ENCODE measurements around the gene NT5M. TPM values are rescaled to one million over a fixed set of nuclear protein-coding genes. Genes with fewer than 3 reads are reported as not detected.

The NT5M gene
- total RNA-seq, 4 donors from 2014 or later, result 1.3 to 3.5 (median 2.3) TPM

DNA sequence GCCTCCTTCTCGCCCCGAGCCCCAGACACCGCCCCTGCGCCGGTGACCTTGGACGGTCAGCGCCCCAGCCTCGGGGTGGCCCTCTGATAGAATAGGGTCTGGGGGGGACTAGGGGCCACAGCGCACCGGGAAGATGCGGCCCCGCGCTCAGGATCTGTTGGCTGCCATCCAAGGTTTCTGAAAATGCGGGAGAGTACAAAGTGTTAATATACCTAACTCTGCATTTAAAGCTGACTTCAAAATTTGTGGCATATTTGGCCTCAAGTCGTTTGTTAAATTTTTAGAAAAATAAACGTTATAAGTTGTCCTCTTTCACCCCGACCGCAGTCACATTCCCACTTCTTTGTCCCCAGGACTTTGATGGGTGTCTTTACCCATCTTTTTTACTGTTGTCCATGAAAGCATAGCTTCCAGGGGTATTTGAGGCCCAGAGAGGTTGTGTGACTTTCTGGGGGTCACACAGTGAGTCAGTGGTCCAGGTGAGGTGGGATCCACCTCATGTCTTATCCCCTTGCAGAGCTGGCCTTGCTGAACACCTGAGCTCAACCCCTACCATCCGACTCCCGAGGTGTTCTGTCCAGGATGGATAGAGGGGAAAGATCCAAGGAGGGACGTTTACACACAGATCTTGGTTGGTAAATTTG lies 796 bp downstream of the NT5M start:
- DNase-seq (ENCODE audit: low spot score) (no peak), ATAC-seq (ENCODE audit: low FRiP score) (no peak)
- TF ChIP-seq, protein P1, sequence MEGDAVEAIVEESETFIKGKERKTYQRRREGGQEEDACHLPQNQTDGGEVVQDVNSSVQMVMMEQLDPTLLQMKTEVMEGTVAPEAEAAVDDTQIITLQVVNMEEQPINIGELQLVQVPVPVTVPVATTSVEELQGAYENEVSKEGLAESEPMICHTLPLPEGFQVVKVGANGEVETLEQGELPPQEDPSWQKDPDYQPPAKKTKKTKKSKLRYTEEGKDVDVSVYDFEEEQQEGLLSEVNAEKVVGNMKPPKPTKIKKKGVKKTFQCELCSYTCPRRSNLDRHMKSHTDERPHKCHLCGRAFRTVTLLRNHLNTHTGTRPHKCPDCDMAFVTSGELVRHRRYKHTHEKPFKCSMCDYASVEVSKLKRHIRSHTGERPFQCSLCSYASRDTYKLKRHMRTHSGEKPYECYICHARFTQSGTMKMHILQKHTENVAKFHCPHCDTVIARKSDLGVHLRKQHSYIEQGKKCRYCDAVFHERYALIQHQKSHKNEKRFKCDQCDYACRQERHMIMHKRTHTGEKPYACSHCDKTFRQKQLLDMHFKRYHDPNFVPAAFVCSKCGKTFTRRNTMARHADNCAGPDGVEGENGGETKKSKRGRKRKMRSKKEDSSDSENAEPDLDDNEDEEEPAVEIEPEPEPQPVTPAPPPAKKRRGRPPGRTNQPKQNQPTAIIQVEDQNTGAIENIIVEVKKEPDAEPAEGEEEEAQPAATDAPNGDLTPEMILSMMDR (IDR thresholded peaks at IDR 0.05), result no peak

DNA sequence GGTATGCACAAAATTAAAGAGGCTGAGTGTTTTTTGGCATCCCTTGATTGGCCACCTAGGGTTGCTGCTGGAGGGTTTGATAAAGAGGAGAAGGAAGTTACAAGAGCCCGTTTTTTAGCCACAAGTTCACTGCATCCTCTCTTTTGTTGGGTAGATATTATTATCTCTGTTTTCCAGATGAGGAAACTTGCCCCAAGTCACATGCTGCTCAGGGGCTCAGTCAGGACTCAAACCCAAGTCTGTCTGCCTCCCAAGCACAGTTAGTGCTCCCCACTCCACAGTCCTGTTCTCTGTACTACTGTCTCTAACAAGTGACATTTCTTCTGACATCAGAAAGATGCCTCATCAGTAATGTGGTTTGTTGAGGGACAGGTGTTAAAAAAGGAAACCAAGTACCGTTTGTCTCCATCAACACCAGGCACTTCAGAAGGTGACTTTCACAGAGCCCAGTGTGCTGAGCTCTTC lies 1.4 kb downstream of the NT5M start:
- TF ChIP-seq, protein P1 (IDR thresholded peaks at IDR 0.05), result no peak
- ATAC-seq (ENCODE audit: low FRiP score), result no peak
- DNase-seq (ENCODE audit: low spot score), result no peak

DNA sequence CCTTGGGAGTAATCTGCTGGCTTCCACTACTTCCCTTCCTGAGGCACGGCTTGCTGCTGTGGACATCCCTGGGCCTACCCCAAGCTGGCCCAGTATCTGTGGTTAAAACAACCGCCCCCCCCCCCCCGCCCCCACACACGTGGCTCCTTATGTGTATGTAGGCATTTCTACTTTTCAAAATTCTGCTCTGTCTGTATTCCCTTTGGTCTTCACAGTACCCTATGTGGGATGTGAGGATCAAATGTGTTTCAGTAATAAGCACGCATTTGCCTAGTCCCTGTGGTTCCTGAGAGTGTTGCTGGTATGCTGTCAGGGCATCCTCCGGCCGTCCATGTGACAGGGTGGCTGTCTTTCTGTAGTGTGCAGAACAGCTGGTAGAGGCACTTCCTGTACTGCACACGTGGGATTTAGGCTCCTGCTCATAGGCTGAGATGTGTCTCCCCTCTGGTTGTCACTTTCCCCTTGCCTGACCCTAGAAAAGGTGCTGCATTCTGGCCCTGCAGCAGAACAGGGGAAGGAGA lies 2.2 kb downstream of the NT5M start:
- TF ChIP-seq, protein P1 (IDR thresholded peaks at IDR 0.05), result no peak
- ATAC-seq (ENCODE audit: low FRiP score), result no peak
- no peak for DNase-seq (ENCODE audit: low spot score)

DNA sequence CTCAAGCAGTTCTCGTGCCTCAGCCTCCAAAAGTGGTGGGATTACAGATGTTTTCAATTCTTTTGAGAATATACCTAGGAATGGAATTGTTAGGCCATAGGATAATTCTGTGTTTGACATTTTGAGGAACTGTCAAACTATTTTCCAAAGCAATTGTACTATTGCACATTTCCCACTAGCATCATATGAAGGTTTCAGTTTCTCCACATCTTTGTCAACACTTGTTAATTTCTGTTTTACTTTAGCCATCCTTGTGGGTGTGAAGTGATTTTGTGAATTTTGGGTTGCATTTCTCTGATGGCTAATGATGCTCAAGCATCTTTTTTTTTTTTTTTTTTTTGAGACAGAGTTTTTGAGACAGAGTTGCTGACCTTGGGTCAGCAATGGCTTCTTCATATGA lies 6.2 kb downstream of the NT5M start:
- ATAC-seq (ENCODE audit: low FRiP score) (no peak), DNase-seq (ENCODE audit: low spot score) (no peak)
- TF ChIP-seq, protein P1 (IDR thresholded peaks at IDR 0.05), result no peak

DNA sequence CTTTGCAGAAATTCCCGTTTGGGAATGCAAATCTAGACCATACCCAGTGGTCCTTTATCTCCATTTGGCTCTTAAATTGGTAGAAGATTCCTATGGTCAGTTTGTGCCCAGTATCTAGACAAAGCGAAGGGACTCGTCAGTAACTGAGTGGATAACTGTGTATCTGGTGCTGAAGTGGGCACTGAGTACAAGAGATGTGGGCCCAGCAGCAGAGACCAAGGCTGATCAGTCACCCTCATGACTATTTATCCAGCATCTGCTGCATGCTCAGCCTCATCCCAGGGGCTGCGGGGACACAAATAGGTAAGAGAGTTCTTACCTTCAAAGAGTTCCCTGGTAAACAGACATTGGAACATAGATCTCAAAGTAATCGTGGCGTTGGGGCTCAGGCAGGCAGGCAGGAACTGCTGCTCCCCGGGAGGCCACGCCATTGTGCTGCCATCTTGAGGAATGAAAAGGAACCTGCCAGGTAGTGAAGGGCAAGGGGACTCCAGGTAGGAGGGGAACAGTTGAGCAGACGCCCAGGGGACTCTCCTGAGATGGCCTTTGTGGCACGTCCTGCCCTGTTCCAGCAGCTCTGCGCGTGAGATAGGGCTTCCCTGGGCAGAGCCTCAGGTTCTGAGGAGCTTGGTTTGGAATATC lies 10.3 kb downstream of the NT5M start:
- DNase-seq (ENCODE audit: low spot score) (no peak), ATAC-seq (ENCODE audit: low FRiP score) (no peak)
- TF ChIP-seq, protein P1 (IDR thresholded peaks at IDR 0.05), result no peak

DNA sequence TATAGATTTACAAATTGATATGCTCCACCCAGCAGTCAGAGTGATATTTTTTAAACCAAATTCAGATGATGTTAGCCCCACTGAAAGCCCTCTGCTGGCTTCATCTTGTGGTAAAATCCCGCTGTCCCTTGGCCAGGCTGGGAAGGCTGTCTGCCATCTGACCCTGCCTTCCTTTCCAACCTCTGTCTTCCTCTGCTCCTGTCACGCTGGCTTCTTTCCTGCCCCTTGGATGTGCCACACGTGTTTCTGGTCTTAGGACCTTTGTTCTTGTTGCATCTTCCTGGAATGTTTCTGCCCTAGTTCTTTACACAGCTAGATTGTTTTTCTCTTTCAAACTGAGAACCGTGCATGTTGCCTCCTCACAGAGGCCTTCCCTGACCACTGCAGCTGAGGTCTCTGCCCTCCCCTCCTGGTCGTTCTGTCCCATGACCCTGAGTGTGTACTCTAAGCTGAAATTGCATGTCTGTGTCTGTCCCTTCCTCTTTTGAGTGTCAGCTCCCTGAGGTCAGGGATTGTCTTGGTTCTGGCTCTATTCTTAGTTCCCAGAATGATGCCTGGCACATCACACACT lies 11.4 kb downstream of the NT5M start:
- TF ChIP-seq, protein P1 (IDR thresholded peaks at IDR 0.05), result no peak
- DNase-seq (ENCODE audit: low spot score) (no peak), ATAC-seq (ENCODE audit: low FRiP score) (no peak)

Measured in omental fat pad (tissue), 4 donors.